Activated CD4-positive, alpha-beta memory T cell treated with anti-CD3 and anti-CD28 coated beads, Interleukin-2, amount 10 ng/mL, durations not matched to agents 7 days and 5 days (primary cell): ENCODE results near the gene BMP7. TPM values are rescaled to one million over a fixed set of nuclear protein-coding genes. Genes with fewer than 3 reads are reported as not detected.

ENCODE experiments used
- CTCF ChIA-PET: fragments of 350-600 bp; sonication (Branson Sonifier 250); formaldehyde crosslinking; loops from one replicate; lab custom pipeline; 2021; ENCODE audit warnings: antibody characterized with exemption, inconsistent platforms; lab: Charles Lee
- POLR2A ChIA-PET: fragments of 350-600 bp; sonication (Branson Sonifier 250); formaldehyde crosslinking; loops from one replicate; lab custom pipeline; 2021; ENCODE audit warnings: antibody characterized with exemption; lab: Charles Lee
- DNase-seq: peaks from one replicate; pipeline ENCODE4 v3.0.0-alpha.2; 2020
- H3K27ac Mint-ChIP-seq: one replicate; pipeline ENCODE4 v1.8.0; 2021; ENCODE audit warnings: mild to moderate bottlenecking, mixed read lengths
- H3K27me3 Mint-ChIP-seq: one replicate; pipeline ENCODE4 v1.8.0; 2021; ENCODE audit warnings: mixed read lengths
- H3K36me3 Mint-ChIP-seq: one replicate; pipeline ENCODE4 v1.8.0; 2021; ENCODE audit warnings: low read depth, mixed read lengths
- H3K4me1 Mint-ChIP-seq: one replicate; pipeline ENCODE4 v1.8.0; 2021; ENCODE audit warnings: mixed read lengths
- H3K4me3 Mint-ChIP-seq: one replicate; pipeline ENCODE4 v1.8.0; 2021; ENCODE audit warnings: mild to moderate bottlenecking, mixed read lengths
- H3K9me3 Mint-ChIP-seq: one replicate; pipeline ENCODE4 v1.8.0; 2021; ENCODE audit warnings: mixed read lengths
- total RNA-seq, 2 experiments: library from RNA; stranded (reverse); gene quantifications; one replicate each; pipeline ENCODE4 v1.2.3, GENCODE V29; 2021

BMP7 gene
- total RNA-seq, 2 experiments from 2014 or later, result not detected

GRCh38 chr20:57236813-57237584 lies 29.4 kb downstream of the BMP7 start:
- Mint-ChIP-seq H3K4me3 (no peak overlapping the region), H3K27me3 (peaks cover 31% of the 10 kb centered on the region), H3K9me3 (no peaks in the 10 kb centered on the region), H3K4me1 (no peaks in the 10 kb centered on the region), H3K27ac (no peak overlapping the region), H3K36me3 (no peaks in the 10 kb centered on the region)
- POLR2A ChIA-PET, result no interaction called here
- CTCF ChIA-PET, result no interaction called here
- DNase-seq, result no peak

GRCh38 chr20:57234556-57235251 lies 31.7 kb downstream of the BMP7 start:
- CTCF ChIA-PET, result no interaction called here

GRCh38 chr20:57231951-57232428 lies 34.5 kb downstream of the BMP7 start:
- Mint-ChIP-seq H3K4me3 (no peak overlapping the region), H3K27ac (no peak overlapping the region), H3K4me1 (no peaks in the 10 kb centered on the region), H3K27me3 (peaks cover 21% of the 10 kb centered on the region), H3K9me3 (no peaks in the 10 kb centered on the region), H3K36me3 (no peaks in the 10 kb centered on the region)
- no peak for DNase-seq
- ChIA-PET CTCF (no interaction called here), POLR2A (no interaction called here)

More at GRCh38 chr20:57234556-57235251, 31.7 kb downstream of the BMP7 start:
- Mint-ChIP-seq H3K36me3 (no peaks in the 10 kb centered on the region), H3K27ac (no peak overlapping the region), H3K4me1 (no peaks in the 10 kb centered on the region), H3K27me3 (peaks cover 27% of the 10 kb centered on the region), H3K9me3 (no peaks in the 10 kb centered on the region), H3K4me3 (no peak overlapping the region)
- POLR2A ChIA-PET, result no interaction called here
- DNase-seq, result no peak

GRCh38 chr20:57231161-57231560 lies 35.3 kb downstream of the BMP7 start:
- POLR2A ChIA-PET, result no interaction called here
- CTCF ChIA-PET, result no interaction called here
- Mint-ChIP-seq H3K9me3 (no peaks in the 10 kb centered on the region), H3K27ac (no peak overlapping the region), H3K4me3 (no peak overlapping the region), H3K36me3 (no peaks in the 10 kb centered on the region), H3K27me3 (peaks cover 18% of the 10 kb centered on the region), H3K4me1 (no peaks in the 10 kb centered on the region)
- no peak for DNase-seq

GRCh38 chr20:57230247-57230646 lies 36.2 kb downstream of the BMP7 start:
- peaks cover 9% of the 10 kb centered on the region for H3K27me3 Mint-ChIP-seq
- H3K36me3 Mint-ChIP-seq, result no peaks in the 10 kb centered on the region
- no peaks in the 10 kb centered on the region for H3K4me1 Mint-ChIP-seq
- no peaks in the 10 kb centered on the region for H3K9me3 Mint-ChIP-seq
- POLR2A ChIA-PET, result no interaction called here
- DNase-seq, result no peak
- no peak overlapping the region for H3K4me3 Mint-ChIP-seq
- no peak overlapping the region for H3K27ac Mint-ChIP-seq
- CTCF ChIA-PET, result no interaction called here

- Mint-ChIP-seq H3K27ac (no peak overlapping the region), H3K27me3 (peaks cover 1% of the 10 kb centered on the region), H3K4me3 (no peak overlapping the region), H3K36me3 (no peaks in the 10 kb centered on the region), H3K9me3 (no peaks in the 10 kb centered on the region), H3K4me1 (no peaks in the 10 kb centered on the region)
- POLR2A ChIA-PET, result no interaction called here
- CTCF ChIA-PET, result no interaction called here
- no peak for DNase-seq
These were observed 37.0 kb downstream of the BMP7 start for GRCh38 chr20:57229490-57229889.

- H3K4me1 Mint-ChIP-seq, result no peaks in the 10 kb centered on the region
- ChIA-PET CTCF (no interaction called here), POLR2A (no interaction called here)
- no peak for DNase-seq
- H3K9me3 Mint-ChIP-seq, result no peaks in the 10 kb centered on the region
- no peaks in the 10 kb centered on the region for H3K27me3 Mint-ChIP-seq
- no peak overlapping the region for H3K4me3 Mint-ChIP-seq
- no peaks in the 10 kb centered on the region for H3K36me3 Mint-ChIP-seq
- no peak overlapping the region for H3K27ac Mint-ChIP-seq
These were observed 40.6 kb downstream of the BMP7 start for GRCh38 chr20:57225830-57226229.

- Mint-ChIP-seq H3K4me1 (no peaks in the 10 kb centered on the region), H3K4me3 (no peak overlapping the region), H3K27me3 (no peaks in the 10 kb centered on the region), H3K36me3 (no peaks in the 10 kb centered on the region), H3K9me3 (no peaks in the 10 kb centered on the region), H3K27ac (no peak overlapping the region)
- ChIA-PET CTCF (no interaction called here), POLR2A (no interaction called here)
- no peak for DNase-seq
These were observed 41.2 kb downstream of the BMP7 start for GRCh38 chr20:57225197-57225733.

- DNase-seq, result no peak
- H3K4me3 Mint-ChIP-seq, result no peak overlapping the region
- POLR2A ChIA-PET, result no interaction called here
- CTCF ChIA-PET, result no interaction called here
- H3K27ac Mint-ChIP-seq, result no peak overlapping the region
- no peaks in the 10 kb centered on the region for H3K4me1 Mint-ChIP-seq
- H3K9me3 Mint-ChIP-seq, result no peaks in the 10 kb centered on the region
- no peaks in the 10 kb centered on the region for H3K27me3 Mint-ChIP-seq
- no peaks in the 10 kb centered on the region for H3K36me3 Mint-ChIP-seq
These were observed 41.8 kb downstream of the BMP7 start for GRCh38 chr20:57224641-57225138.

- ChIA-PET POLR2A (no interaction called here), CTCF (no interaction called here)
- no peak for DNase-seq
- no peak overlapping the region for H3K27ac Mint-ChIP-seq
- no peaks in the 10 kb centered on the region for H3K27me3 Mint-ChIP-seq
- no peaks in the 10 kb centered on the region for H3K36me3 Mint-ChIP-seq
- H3K9me3 Mint-ChIP-seq, result no peaks in the 10 kb centered on the region
- H3K4me1 Mint-ChIP-seq, result no peaks in the 10 kb centered on the region
- H3K4me3 Mint-ChIP-seq, result no peak overlapping the region
These were observed 42.6 kb downstream of the BMP7 start for GRCh38 chr20:57223648-57224489.

GRCh38 chr20:57222631-57222950 lies 43.9 kb downstream of the BMP7 start:
- ChIA-PET CTCF (no interaction called here), POLR2A (no interaction called here)
- H3K27me3 Mint-ChIP-seq, result no peaks in the 10 kb centered on the region
- no peak overlapping the region for H3K4me3 Mint-ChIP-seq
- no peaks in the 10 kb centered on the region for H3K4me1 Mint-ChIP-seq
- no peak overlapping the region for H3K27ac Mint-ChIP-seq
- no peaks in the 10 kb centered on the region for H3K9me3 Mint-ChIP-seq
- no peak for DNase-seq
- no peaks in the 10 kb centered on the region for H3K36me3 Mint-ChIP-seq

- Mint-ChIP-seq H3K4me1 (no peaks in the 10 kb centered on the region), H3K36me3 (no peaks in the 10 kb centered on the region), H3K27me3 (no peaks in the 10 kb centered on the region), H3K4me3 (no peak overlapping the region), H3K27ac (no peak overlapping the region), H3K9me3 (no peaks in the 10 kb centered on the region)
- CTCF ChIA-PET, result no interaction called here
- POLR2A ChIA-PET, result no interaction called here
- DNase-seq, result no peak
These were observed 44.4 kb downstream of the BMP7 start for GRCh38 chr20:57221916-57222630.
